Spinal cord (tissue), 10 donors: ENCODE data around the gene SEC23B. TPM values are rescaled to one million over a fixed set of nuclear protein-coding genes. Genes with fewer than 3 reads are reported as not detected.
A peak's percentile ranks its signal among the peaks of the same experiment; 100 is the strongest.
"Not testable (repeated sequence)": the region's sequence is repeated elsewhere in the genome, so short reads cannot be mapped to it uniquely, and the experiment has no call there.

Source experiments
- DNase-seq, 6 donors: peaks; one replicate each; pipeline versions ENCODE4 v3.0.0 to v3.0.0-alpha.2; 2013 to 2015; ENCODE audit warnings: low spot score in 6 of 6, low read depth in 4 of 6
- H3K27ac ChIP-seq: one replicate; pipeline ENCODE4 v1.5.1; 2013; ENCODE audit warnings: low read depth, low read length, control low read depth
- H3K27me3 ChIP-seq: one replicate; pipeline ENCODE4 v1.6.1; 2013; ENCODE audit warnings: low read length; ENCODE audit not compliant: control insufficient read depth, insufficient read depth
- H3K36me3 ChIP-seq: one replicate; pipeline ENCODE4 v1.6.1; 2013; ENCODE audit warnings: low read length; ENCODE audit not compliant: control insufficient read depth, insufficient read depth
- H3K4me1 ChIP-seq: one replicate; pipeline ENCODE4 v1.6.1; 2013; ENCODE audit warnings: low read length; ENCODE audit not compliant: control insufficient read depth, insufficient read depth
- H3K4me3 ChIP-seq: one replicate; pipeline ENCODE4 v1.5.1; 2013; ENCODE audit warnings: low read depth, low read length, control low read depth
- H3K9me3 ChIP-seq: one replicate; pipeline ENCODE4 v1.6.1; 2013; ENCODE audit warnings: low read length; ENCODE audit not compliant: control insufficient read depth, insufficient read depth
- WGBS: methylation state at CpG from one replicate; pipeline ENCODE4 v1.1.5; 2013; ENCODE audit warnings: missing lambda C conversion rate; ENCODE audit not compliant: insufficient coverage; 5-methylcytosine and 5-hydroxymethylcytosine counted together
- polyA plus RNA-seq, 2 donors: library from polyadenylated mRNA; unstranded; fragments of 120-200 nt; gene quantifications; one replicate each; pipeline ENCODE4 v1.2.1, GENCODE V29; 2013; ENCODE audit not compliant: insufficient read length in 2 of 2
- total RNA-seq, 2 donors: library from RNA; depleted of rRNA in 1 of 2; stranded (reverse); fragments of 120-200 nt in 1 of 2; fragments of >200 nt in 1 of 2; gene quantifications; one replicate each; pipeline versions ENCODE4 v1.2.3 to v1.2.4, GENCODE V29; 2013 to 2014
- donor health status: healthy.

Gene SEC23B
- total and polyA plus RNA-seq, 4 donors = 52.4 to 61.3 (median 56.6) TPM

GRCh38 chr20:18496042-18496441, 11.7 kb upstream of the SEC23B start:
- WGBS = 14% methylated on average over 3 of the region's 7 CpGs
- Histone ChIP-seq H3K4me1 (peaks cover 3% of the 10 kb centered on the region), H3K36me3 (no peaks in the 10 kb centered on the region), H3K9me3 (no peaks in the 10 kb centered on the region), H3K27ac (no peak overlapping the region), H3K27me3 (no peaks in the 10 kb centered on the region), H3K4me3 (peak overlapping the region; percentile 98)
- peak in 2 of 6 donors; percentile 24 to 33 for DNase-seq

- Histone ChIP-seq H3K27me3 (peaks cover 2% of the 10 kb centered on the region), H3K9me3 (no peaks in the 10 kb centered on the region), H3K27ac (peak within 1 kb of the TSS; percentile 85), H3K4me3 (peak within 1 kb of the TSS; percentile 98), H3K36me3 (no peaks in the 10 kb centered on the region), H3K4me1 (peaks cover 3% of the 10 kb centered on the region)
- DNase-seq = peak; percentile 67 to 97 (median 81)
- under 1% methylated on average over 27 of the region's 31 CpGs for WGBS
Observed at GRCh38 chr20:18496740-18497592, 10.8 kb upstream of the SEC23B start, which contains the start of gene RBBP9. Gene RBBP9 (minus strand): TSS chr20:18497225. CDS start chr20:18497167, 58 bp downstream.

- WGBS = no CpG with 5 or more reads among the region's 3 CpGs
Observed at GRCh38 chr20:18497603-18498002, 10.1 kb upstream of the SEC23B start.

GRCh38 chr20:18501672-18502071, 6.1 kb upstream of the SEC23B start:
- no CpG with 5 or more reads among the region's 1 CpG for WGBS
- not testable (repeated sequence) for H3K36me3 ChIP-seq, H3K9me3 ChIP-seq, H3K4me1 ChIP-seq, H3K27ac ChIP-seq, DNase-seq, H3K4me3 ChIP-seq
- peaks cover 13% of the 10 kb centered on the region for H3K27me3 ChIP-seq

More at GRCh38 chr20:18497603-18498002, 10.1 kb upstream of the SEC23B start:
- H3K27ac ChIP-seq = peak overlapping the region; percentile 85
- no peaks in the 10 kb centered on the region for H3K36me3 ChIP-seq
- peak overlapping the region; percentile 98 for H3K4me3 ChIP-seq
- peaks cover 3% of the 10 kb centered on the region for H3K4me1 ChIP-seq
- no peak for DNase-seq
- H3K27me3 ChIP-seq = peaks cover 3% of the 10 kb centered on the region
- H3K9me3 ChIP-seq = no peaks in the 10 kb centered on the region

GRCh38 chr20:18504479-18505060, 3.2 kb upstream of the SEC23B start:
- peaks cover 2% of the 10 kb centered on the region for H3K36me3 ChIP-seq
- H3K4me1 ChIP-seq = peaks cover 14% of the 10 kb centered on the region
- H3K4me3 ChIP-seq = no peak overlapping the region
- H3K27ac ChIP-seq = no peak overlapping the region
- H3K27me3 ChIP-seq = peaks cover 13% of the 10 kb centered on the region
- 68% methylated on average over 30 of the region's 31 CpGs for WGBS
- H3K9me3 ChIP-seq = no peaks in the 10 kb centered on the region
- no peak for DNase-seq

GRCh38 chr20:18506744-18507143, 996 bp upstream of the SEC23B start:
- DNase-seq = peak in 1 of 6 donors; percentile 30
- Histone ChIP-seq H3K27ac (peak overlapping the region; percentile 100), H3K9me3 (no peaks in the 10 kb centered on the region), H3K27me3 (peaks cover 13% of the 10 kb centered on the region), H3K4me1 (peaks cover 14% of the 10 kb centered on the region), H3K4me3 (peak overlapping the region; percentile 90), H3K36me3 (peaks cover 6% of the 10 kb centered on the region)
- 67% methylated on average over 4 of the region's 8 CpGs for WGBS

GRCh38 chr20:18511571-18511970, 3.8 kb downstream of the SEC23B start:
- H3K4me1 ChIP-seq = peaks cover 10% of the 10 kb centered on the region
- no CpG with 5 or more reads among the region's 1 CpG for WGBS
- no peak for DNase-seq
- no peaks in the 10 kb centered on the region for H3K27me3 ChIP-seq
- H3K9me3 ChIP-seq = no peaks in the 10 kb centered on the region
- H3K4me3 ChIP-seq = no peak overlapping the region
- no peak overlapping the region for H3K27ac ChIP-seq
- peaks cover 28% of the 10 kb centered on the region for H3K36me3 ChIP-seq

GRCh38 chr20:18513208-18513607, 5.5 kb downstream of the SEC23B start:
- H3K27ac ChIP-seq = no peak overlapping the region
- WGBS = 98% methylated on average over 4 of the region's 7 CpGs
- peaks cover 27% of the 10 kb centered on the region for H3K36me3 ChIP-seq
- H3K4me3 ChIP-seq = no peak overlapping the region
- peaks cover 7% of the 10 kb centered on the region for H3K4me1 ChIP-seq
- H3K27me3 ChIP-seq = no peaks in the 10 kb centered on the region
- H3K9me3 ChIP-seq = no peaks in the 10 kb centered on the region
- DNase-seq = no peak

GRCh38 chr20:18514127-18514526, 6.4 kb downstream of the SEC23B start:
- 86% methylated on average over 5 of the region's 5 CpGs for WGBS
- Histone ChIP-seq H3K4me1 (no peaks in the 10 kb centered on the region), H3K4me3 (no peak overlapping the region), H3K27ac (no peak overlapping the region), H3K9me3 (no peaks in the 10 kb centered on the region), H3K27me3 (no peaks in the 10 kb centered on the region), H3K36me3 (peaks cover 27% of the 10 kb centered on the region)
- DNase-seq = no peak
